Measurements from ENCODE around the gene VCL.

DNA sequence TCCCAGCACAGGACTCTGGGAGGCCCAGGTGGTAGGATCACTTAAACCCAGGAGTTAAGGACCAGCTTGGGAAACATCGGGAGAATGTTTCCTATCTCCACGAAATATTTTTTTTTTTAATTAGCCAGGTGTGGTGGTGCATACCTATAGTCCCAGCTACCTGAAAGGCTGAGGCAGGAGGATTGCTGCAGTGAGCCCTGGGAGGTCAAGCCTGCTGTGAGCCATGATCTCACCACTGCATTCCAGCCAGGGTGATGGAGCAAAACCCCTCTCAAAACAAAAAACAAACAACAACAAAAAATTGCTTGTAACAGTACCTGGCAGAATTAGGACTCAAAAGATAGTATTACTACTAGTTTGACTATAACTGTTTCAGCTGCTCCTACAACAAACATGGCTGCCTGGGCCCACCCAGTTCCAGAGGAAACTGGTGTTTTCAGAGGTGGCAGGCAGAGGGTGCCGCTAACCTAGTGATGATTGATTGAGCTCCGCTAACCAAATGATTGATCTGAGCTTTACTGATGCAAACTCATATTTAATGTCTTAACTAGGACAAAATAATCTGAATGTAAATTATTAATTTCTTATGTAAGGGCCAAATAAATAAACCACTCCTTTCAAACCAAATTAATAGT, 95.7 kb downstream of the VCL start:
- TF ChIP-seq, protein P1, sequence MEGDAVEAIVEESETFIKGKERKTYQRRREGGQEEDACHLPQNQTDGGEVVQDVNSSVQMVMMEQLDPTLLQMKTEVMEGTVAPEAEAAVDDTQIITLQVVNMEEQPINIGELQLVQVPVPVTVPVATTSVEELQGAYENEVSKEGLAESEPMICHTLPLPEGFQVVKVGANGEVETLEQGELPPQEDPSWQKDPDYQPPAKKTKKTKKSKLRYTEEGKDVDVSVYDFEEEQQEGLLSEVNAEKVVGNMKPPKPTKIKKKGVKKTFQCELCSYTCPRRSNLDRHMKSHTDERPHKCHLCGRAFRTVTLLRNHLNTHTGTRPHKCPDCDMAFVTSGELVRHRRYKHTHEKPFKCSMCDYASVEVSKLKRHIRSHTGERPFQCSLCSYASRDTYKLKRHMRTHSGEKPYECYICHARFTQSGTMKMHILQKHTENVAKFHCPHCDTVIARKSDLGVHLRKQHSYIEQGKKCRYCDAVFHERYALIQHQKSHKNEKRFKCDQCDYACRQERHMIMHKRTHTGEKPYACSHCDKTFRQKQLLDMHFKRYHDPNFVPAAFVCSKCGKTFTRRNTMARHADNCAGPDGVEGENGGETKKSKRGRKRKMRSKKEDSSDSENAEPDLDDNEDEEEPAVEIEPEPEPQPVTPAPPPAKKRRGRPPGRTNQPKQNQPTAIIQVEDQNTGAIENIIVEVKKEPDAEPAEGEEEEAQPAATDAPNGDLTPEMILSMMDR (IDR thresholded peaks at IDR 0.05): no peak
- TF ChIP-seq POLR2AphosphoS5 (IDR thresholded peaks at IDR 0.05) (no peak), POLR2A (IDR thresholded peaks at IDR 0.05) (no peak), EP300 (IDR thresholded peaks at IDR 0.05; ENCODE audit: low read depth) (no peak)

Data from transverse colon (tissue), 4 donors.